PC-9 (cell line): ENCODE data around the gene NECAB2. TPM values are rescaled to one million over a fixed set of nuclear protein-coding genes. Genes with fewer than 3 reads are reported as not detected.

Experiments used
- BruUV-seq: library from RNA; stranded (reverse); fragments of 400-500 nt; replicated peaks from 2 replicates; lab custom pipeline; 2021; lab: Mats Ljungman, UMichigan
- CTCF ChIA-PET: fragments of 300-600 bp; sonication (Branson Sonifier 250); formaldehyde crosslinking; loops from one replicate; lab custom pipeline; 2022; ENCODE audit warnings: antibody characterized with exemption; lab: Charles Lee
- POLR2A ChIA-PET: fragments of 300-600 bp; sonication (Branson Sonifier 250); formaldehyde crosslinking; loops from one replicate; lab custom pipeline; 2022; ENCODE audit warnings: antibody characterized with exemption; ENCODE audit not compliant: unreplicated experiment; lab: Charles Lee
- DNase-seq, 2 experiments: peaks; one replicate each; pipeline versions ENCODE4 v3.0.0 to v3.0.0-alpha.2; 2015 to 2022; ENCODE audit warnings: mixed read lengths in 1 of 2
- H2AFZ ChIP-seq: fragments of 200-600 bp; sonication (generic); 2 replicates; pipeline ENCODE4 v1.8.1; 2017; ENCODE audit warnings: antibody characterized with exemption
- H3F3A ChIP-seq: fragments of 200-600 bp; sonication (generic); 2 replicates; pipeline ENCODE4 v1.8.1; 2017; ENCODE audit warnings: antibody characterized with exemption, mild to moderate bottlenecking, low read depth; ENCODE audit not compliant: insufficient read depth
- H3K27ac ChIP-seq: fragments of 200-600 bp; sonication (generic); 2 replicates; pipeline ENCODE4 v1.6.1; 2016; ENCODE audit warnings: mixed run types
- H3K27me3 ChIP-seq: fragments of 200-600 bp; sonication (generic); 2 replicates; pipeline ENCODE4 v1.6.1; 2016; ENCODE audit warnings: low read depth, mixed run types; ENCODE audit not compliant: insufficient read depth
- H3K36me3 ChIP-seq: fragments of 200-600 bp; sonication (generic); 2 replicates; pipeline ENCODE4 v1.6.1; 2016; ENCODE audit warnings: low read depth, mixed run types
- H3K4me1 ChIP-seq: fragments of 200-600 bp; sonication (generic); replicated peaks from 2 replicates; pipeline ENCODE4 v1.6.1; 2016; ENCODE audit warnings: mixed run types; ENCODE audit not compliant: insufficient read depth
- H3K4me2 ChIP-seq: fragments of 200-600 bp; sonication (generic); 2 replicates; pipeline ENCODE4 v1.6.1; 2017; ENCODE audit warnings: mixed run types
- H3K4me3 ChIP-seq: fragments of 200-600 bp; sonication (generic); 2 replicates; pipeline ENCODE4 v1.6.1; 2016; ENCODE audit warnings: mixed run types
- H3K79me2 ChIP-seq: fragments of 200-600 bp; sonication (generic); 2 replicates; pipeline ENCODE4 v1.6.1; 2017; ENCODE audit warnings: low read depth, mixed run types
- H3K9me2 ChIP-seq: fragments of 200-600 bp; sonication (generic); 2 replicates; pipeline ENCODE4 v1.8.1; 2017; ENCODE audit warnings: mild to moderate bottlenecking; ENCODE audit not compliant: insufficient read depth
- H3K9me3 ChIP-seq: fragments of 200-600 bp; sonication (generic); 2 replicates; pipeline ENCODE4 v1.8.1; 2016; ENCODE audit warnings: low read depth; ENCODE audit not compliant: insufficient read depth
- H4K20me1 ChIP-seq: fragments of 200-600 bp; sonication (generic); 2 replicates; pipeline ENCODE4 v1.8.1; 2017; ENCODE audit not compliant: insufficient read depth
- CTCF ChIP-seq: fragments of 200-600 bp; sonication (generic); conservative IDR thresholded peaks from 2 replicates; pipeline ENCODE4 v1.6.1; 2017; ENCODE audit warnings: mixed run types, antibody characterized with exemption, mild to moderate bottlenecking, moderate library complexity
- EZH2 ChIP-seq: fragments of 200-600 bp; sonication (generic); IDR thresholded peaks from 2 replicates; pipeline ENCODE4 v1.8.0; 2017; ENCODE audit warnings: antibody characterized with exemption, low read depth
- intact Hi-C: fragments of 100-400 bp; cut with micrococcal nuclease; formaldehyde crosslinking; loops from one replicate; pipeline ENCODE4 v1.10.0; 2022; ENCODE audit not compliant: unreplicated experiment
- total RNA-seq: library from RNA; stranded (reverse); gene quantifications from 2 replicates; pipeline ENCODE4 v1.2.3, GENCODE V29; 2021

Gene NECAB2
- total RNA-seq, 1 experiment from 2014 or later, result 0.74 TPM

GRCh38 chr16:83966153-83966696, 1.8 kb upstream of the NECAB2 start:
- Histone ChIP-seq H3K79me2 (no peaks in the 10 kb centered on the region), H3K27me3 (no peaks in the 10 kb centered on the region), H3F3A (no peaks in the 10 kb centered on the region), H3K9me2 (no peaks in the 10 kb centered on the region), H4K20me1 (no peaks in the 10 kb centered on the region), H3K4me2 (no peak overlapping the region), H2AFZ (no peak overlapping the region), H3K27ac (no peak overlapping the region), H3K4me1 (no peaks in the 10 kb centered on the region), H3K4me3 (no peak overlapping the region), H3K9me3 (no peaks in the 10 kb centered on the region), H3K36me3 (no peaks in the 10 kb centered on the region)
- ChIA-PET CTCF (no interaction called here), POLR2A (no interaction called here)
- no peak for DNase-seq
- intact Hi-C loops, result no loop called here
- no peak for TF ChIP-seq CTCF
- no TSS peak for BruUV-seq

GRCh38 chr16:83967091-83967490, 953 bp upstream of the NECAB2 start:
- H3K36me3 ChIP-seq, result no peaks in the 10 kb centered on the region
- no peaks in the 10 kb centered on the region for H3K79me2 ChIP-seq
- no peaks in the 10 kb centered on the region for H3F3A ChIP-seq
- no peak for TF ChIP-seq CTCF
- no peak for TF ChIP-seq EZH2
- POLR2A ChIA-PET, result no interaction called here
- CTCF ChIA-PET, result no interaction called here
- no peaks in the 10 kb centered on the region for H3K4me1 ChIP-seq
- no peak overlapping the region for H3K4me3 ChIP-seq
- no peak overlapping the region for H3K4me2 ChIP-seq
- H3K9me3 ChIP-seq, result no peaks in the 10 kb centered on the region
- no peak overlapping the region for H2AFZ ChIP-seq
- no peaks in the 10 kb centered on the region for H3K27me3 ChIP-seq
- H4K20me1 ChIP-seq, result no peaks in the 10 kb centered on the region
- H3K9me2 ChIP-seq, result no peaks in the 10 kb centered on the region
- intact Hi-C loops, result no loop called here
- no peak overlapping the region for H3K27ac ChIP-seq
- DNase-seq, result no peak
- BruUV-seq, result no TSS peak

GRCh38 chr16:83968306-83968851, 335 bp downstream of the NECAB2 start:
- H3K4me2 ChIP-seq, result no peak overlapping the region
- TF ChIP-seq CTCF, result no peak
- TF ChIP-seq EZH2, result no peak

More at GRCh38 chr16:83968306-83968851, 335 bp downstream of the NECAB2 start:
- Histone ChIP-seq H3K4me3 (no peak overlapping the region), H3K79me2 (no peaks in the 10 kb centered on the region), H4K20me1 (no peaks in the 10 kb centered on the region), H3F3A (no peaks in the 10 kb centered on the region), H3K9me3 (no peaks in the 10 kb centered on the region), H3K27ac (no peak overlapping the region), H3K4me1 (no peaks in the 10 kb centered on the region), H3K9me2 (no peaks in the 10 kb centered on the region), H3K36me3 (no peaks in the 10 kb centered on the region), H3K27me3 (no peaks in the 10 kb centered on the region), H2AFZ (no peak overlapping the region)
- DNase-seq, result no peak
- intact Hi-C loops, result no loop called here
- no TSS peak for BruUV-seq
- POLR2A ChIA-PET, result no interaction called here
- CTCF ChIA-PET, result no interaction called here
